GM12878 (cell line): ENCODE measurements around the gene SLC15A3. TPM values are rescaled to one million over a fixed set of nuclear protein-coding genes. Genes with fewer than 3 reads are reported as not detected.
A peak's percentile ranks its signal among the peaks of the same experiment; 100 is the strongest.

Source experiments
- ATF2 ChIP-seq: IDR thresholded peaks from 2 replicates; pipeline ENCODE4 v1.6.1; 2012; ENCODE audit warnings: low read length, inconsistent platforms
- CREM ChIP-seq: IDR thresholded peaks from 2 replicates; pipeline ENCODE4 v1.6.1; 2014; ENCODE audit warnings: antibody characterized with exemption, low read depth
- GABPA ChIP-seq: IDR thresholded peaks from 2 replicates; pipeline ENCODE4 v1.6.1; 2014; ENCODE audit warnings: antibody characterized with exemption, low read depth, mild to moderate bottlenecking, inconsistent platforms
- IKZF2 ChIP-seq, 2 experiments: fragments of 450-650 bp; IDR thresholded peaks; 2 replicates each; pipeline ENCODE4 v1.6.1; 2017; ENCODE audit warnings: mild to moderate bottlenecking in 2 of 2, moderate library complexity in 2 of 2
- IRF5 ChIP-seq: fragments of 450-650 bp; IDR thresholded peaks from 2 replicates; pipeline ENCODE4 v1.6.1; 2017; ENCODE audit warnings: borderline replicate concordance
- NFXL1 ChIP-seq: fragments of 450-650 bp; IDR thresholded peaks from 2 replicates; pipeline ENCODE4 v1.6.1; 2017; ENCODE audit warnings: antibody characterized with exemption, mild to moderate bottlenecking, borderline replicate concordance
- POU2F2 ChIP-seq: IDR thresholded peaks from 3 replicates; pipeline ENCODE4 v1.6.1; 2011; ENCODE audit warnings: low read depth, mild to moderate bottlenecking, low read length, borderline replicate concordance
- SKIL ChIP-seq: fragments of 450-650 bp; IDR thresholded peaks from 2 replicates; pipeline ENCODE4 v1.6.1; 2017; ENCODE audit warnings: mild to moderate bottlenecking, low read depth, inconsistent platforms; ENCODE audit not compliant: poor library complexity, severe bottlenecking
- SPI1 ChIP-seq: IDR thresholded peaks from 2 replicates; pipeline ENCODE4 v1.6.1; 2011; ENCODE audit warnings: low read depth, mild to moderate bottlenecking, low read length, moderate library complexity, borderline replicate concordance; ENCODE audit not compliant: insufficient read depth
- SREBF1 ChIP-seq: IDR thresholded peaks from 2 replicates; pipeline ENCODE4 v1.6.1; 2012; ENCODE audit warnings: mild to moderate bottlenecking, low read length
- STAT1 ChIP-seq: fragments of 450-650 bp; conservative IDR thresholded peaks from 2 replicates; pipeline ENCODE4 v1.6.1; 2014; ENCODE audit warnings: antibody characterized with exemption, mild to moderate bottlenecking
- TCF3 ChIP-seq: IDR thresholded peaks from 2 replicates; pipeline ENCODE4 v1.6.1; 2012; ENCODE audit warnings: low read depth, mild to moderate bottlenecking, low read length, borderline replicate concordance; ENCODE audit not compliant: insufficient read depth
- WRNIP1 ChIP-seq: IDR thresholded peaks from 2 replicates; pipeline ENCODE4 v1.6.1; 2011; ENCODE audit warnings: low read depth, low read length, improper control_type of control experiment, borderline replicate concordance
- ZBTB40 ChIP-seq: fragments of 450-650 bp; IDR thresholded peaks from 2 replicates; pipeline ENCODE4 v1.6.1; 2016; ENCODE audit warnings: mild to moderate bottlenecking, moderate library complexity, borderline replicate concordance
- ZNF384 ChIP-seq: IDR thresholded peaks from 2 replicates; pipeline ENCODE4 v1.6.1; 2012; ENCODE audit warnings: low read depth, mild to moderate bottlenecking, low read length, improper control_type of control experiment, borderline replicate concordance
- ZNF622 ChIP-seq: fragments of 450-650 bp; IDR thresholded peaks from 2 replicates; pipeline ENCODE4 v1.6.1; 2017; ENCODE audit warnings: mild to moderate bottlenecking, inconsistent platforms
- polyA plus RNA-seq, 11 experiments: library from polyadenylated mRNA; depleted of rRNA in 4 of 11; unstranded in 6 of 11; stranded (reverse) in 5 of 11; fragments of >200 nt; fragmentation: Nextera tagmentation in 4 of 11; fragmentation: Illumina TruSeq in 1 of 11; extraction: Ambion mirVana in 4 of 11; extraction: Trizol in 1 of 11; gene quantifications; 1 replicate in 1 of 11; 2 replicates in 10 of 11; pipeline versions ENCODE4 v1.2.1 to v1.2.3, GENCODE V29; 2011 to 2016; ENCODE audit warnings: inconsistent platforms in 2 of 11, missing spikeins in 2 of 11, low read depth in 1 of 11
- total RNA-seq, 4 experiments: library from RNA; depleted of rRNA in 3 of 4; stranded (reverse); fragments of >200 nt in 3 of 4; fragmentation: Illumina TruSeq in 1 of 4; extraction: Trizol in 1 of 4; gene quantifications; 2 replicates each; pipeline versions ENCODE4 v1.2.1 to v1.2.3, GENCODE V29; 2013 to 2021

The SLC15A3 gene
- total and polyA plus RNA-seq, 10 of the 15 experiments (the other 5 are each of a cell fraction or from before 2014, with no cell fraction given): 17.7 to 102 (median 55.8) TPM

GRCh38 chr11:60906132-60906972 lies 45.6 kb downstream of the SLC15A3 start, which contains the start of gene PRPF19 (continued):
- TF ChIP-seq IRF5 (no peak), CREM (peak; percentile 53; the same call in 1 of the 2 replicates), NFXL1 (no peak), WRNIP1 (no peak), TCF3 (no peak), ATF2 (no peak), GABPA (no peak), IKZF2 (IDR thresholded peaks at IDR 0.05) (0 out of 4 replicates have a peak, but pooled peaks of 1 of the 2 experiments have one; percentile 31), ZNF622 (no peak), SPI1 (no peak), SREBF1 (0 out of 2 replicates have a peak, but pooled peaks have one; percentile 37), ZBTB40 (peak; percentile 89), ZNF384 (no peak), STAT1 (no peak), SKIL (no peak), POU2F2 (peak; percentile 81; the same call in 2 of the 3 replicates)
